ENCODE measurements around the gene REG4. TPM values are rescaled to one million over a fixed set of nuclear protein-coding genes. Genes with fewer than 3 reads are reported as not detected.

REG4 gene
- total RNA-seq, 1 experiment from 2014 or later: not detected

DNA sequence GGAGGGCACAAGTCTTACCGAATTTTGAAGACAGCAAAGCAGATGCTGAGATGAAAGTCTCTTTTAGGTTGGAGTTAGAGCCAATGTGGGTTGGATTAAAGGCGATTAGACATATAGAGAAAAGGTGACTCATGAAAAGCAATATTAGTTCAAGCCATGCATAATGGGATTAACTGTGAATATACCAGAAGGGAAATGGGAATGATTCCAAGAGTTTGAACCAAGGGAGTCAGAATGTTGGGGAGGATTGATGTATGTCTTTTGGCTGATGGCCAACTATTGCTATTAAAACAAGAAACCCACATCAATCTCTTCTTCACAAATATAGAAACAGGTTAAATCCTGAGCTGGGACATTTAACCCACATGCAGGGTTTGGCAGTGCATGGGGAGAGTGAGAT is 43.8 kb downstream of the REG4 start:
- BruUV-seq (replicated peaks): no TSS peak
- DNase-seq (ENCODE audit: low read depth, low spot score): no peak
- Histone ChIP-seq H3K36me3 (ENCODE audit: control insufficient read depth, insufficient read depth, low read length) (no peaks in the 10 kb centered on the region), H3K4me3 (ENCODE audit: low read depth in 2 of 2, low read length in 2 of 2) (no peak overlapping the region), H3K9me3 (ENCODE audit: control insufficient read depth, insufficient read depth, low read depth, low read length) (no peaks in the 10 kb centered on the region), H3K27ac (ENCODE audit: low read length) (no peak overlapping the region), H3K27me3 (ENCODE audit: control insufficient read depth, insufficient read depth, low read length) (peaks cover 46% of the 10 kb centered on the region), H3K4me1 (ENCODE audit: control insufficient read depth, insufficient read depth, low read length) (no peaks in the 10 kb centered on the region)
- ATAC-seq: no peak
- CTCF ChIA-PET: no interaction called here
- in situ Hi-C loops (cut with HindIII; ENCODE audit: low pct_unique_long_range_greater_than_20kb, low sequenced_read_pairs) (no loop called here), intact Hi-C loops (cut with micrococcal nuclease; ENCODE audit: unreplicated experiment) (no loop called here)
- POLR2A ChIA-PET: no interaction called here
- TF ChIP-seq, protein P1, sequence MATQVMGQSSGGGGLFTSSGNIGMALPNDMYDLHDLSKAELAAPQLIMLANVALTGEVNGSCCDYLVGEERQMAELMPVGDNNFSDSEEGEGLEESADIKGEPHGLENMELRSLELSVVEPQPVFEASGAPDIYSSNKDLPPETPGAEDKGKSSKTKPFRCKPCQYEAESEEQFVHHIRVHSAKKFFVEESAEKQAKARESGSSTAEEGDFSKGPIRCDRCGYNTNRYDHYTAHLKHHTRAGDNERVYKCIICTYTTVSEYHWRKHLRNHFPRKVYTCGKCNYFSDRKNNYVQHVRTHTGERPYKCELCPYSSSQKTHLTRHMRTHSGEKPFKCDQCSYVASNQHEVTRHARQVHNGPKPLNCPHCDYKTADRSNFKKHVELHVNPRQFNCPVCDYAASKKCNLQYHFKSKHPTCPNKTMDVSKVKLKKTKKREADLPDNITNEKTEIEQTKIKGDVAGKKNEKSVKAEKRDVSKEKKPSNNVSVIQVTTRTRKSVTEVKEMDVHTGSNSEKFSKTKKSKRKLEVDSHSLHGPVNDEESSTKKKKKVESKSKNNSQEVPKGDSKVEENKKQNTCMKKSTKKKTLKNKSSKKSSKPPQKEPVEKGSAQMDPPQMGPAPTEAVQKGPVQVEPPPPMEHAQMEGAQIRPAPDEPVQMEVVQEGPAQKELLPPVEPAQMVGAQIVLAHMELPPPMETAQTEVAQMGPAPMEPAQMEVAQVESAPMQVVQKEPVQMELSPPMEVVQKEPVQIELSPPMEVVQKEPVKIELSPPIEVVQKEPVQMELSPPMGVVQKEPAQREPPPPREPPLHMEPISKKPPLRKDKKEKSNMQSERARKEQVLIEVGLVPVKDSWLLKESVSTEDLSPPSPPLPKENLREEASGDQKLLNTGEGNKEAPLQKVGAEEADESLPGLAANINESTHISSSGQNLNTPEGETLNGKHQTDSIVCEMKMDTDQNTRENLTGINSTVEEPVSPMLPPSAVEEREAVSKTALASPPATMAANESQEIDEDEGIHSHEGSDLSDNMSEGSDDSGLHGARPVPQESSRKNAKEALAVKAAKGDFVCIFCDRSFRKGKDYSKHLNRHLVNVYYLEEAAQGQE (IDR thresholded peaks at IDR 0.05; ENCODE audit: insufficient read depth in 1 of 2, low read depth in 2 of 2, low read length in 1 of 2): no peak
- no peak for TF ChIP-seq TCF7L2 (IDR thresholded peaks at IDR 0.05; ENCODE audit: low read depth, low read length)
- TF ChIP-seq, protein P2, sequence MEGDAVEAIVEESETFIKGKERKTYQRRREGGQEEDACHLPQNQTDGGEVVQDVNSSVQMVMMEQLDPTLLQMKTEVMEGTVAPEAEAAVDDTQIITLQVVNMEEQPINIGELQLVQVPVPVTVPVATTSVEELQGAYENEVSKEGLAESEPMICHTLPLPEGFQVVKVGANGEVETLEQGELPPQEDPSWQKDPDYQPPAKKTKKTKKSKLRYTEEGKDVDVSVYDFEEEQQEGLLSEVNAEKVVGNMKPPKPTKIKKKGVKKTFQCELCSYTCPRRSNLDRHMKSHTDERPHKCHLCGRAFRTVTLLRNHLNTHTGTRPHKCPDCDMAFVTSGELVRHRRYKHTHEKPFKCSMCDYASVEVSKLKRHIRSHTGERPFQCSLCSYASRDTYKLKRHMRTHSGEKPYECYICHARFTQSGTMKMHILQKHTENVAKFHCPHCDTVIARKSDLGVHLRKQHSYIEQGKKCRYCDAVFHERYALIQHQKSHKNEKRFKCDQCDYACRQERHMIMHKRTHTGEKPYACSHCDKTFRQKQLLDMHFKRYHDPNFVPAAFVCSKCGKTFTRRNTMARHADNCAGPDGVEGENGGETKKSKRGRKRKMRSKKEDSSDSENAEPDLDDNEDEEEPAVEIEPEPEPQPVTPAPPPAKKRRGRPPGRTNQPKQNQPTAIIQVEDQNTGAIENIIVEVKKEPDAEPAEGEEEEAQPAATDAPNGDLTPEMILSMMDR (IDR thresholded peaks at IDR 0.05): no peak
- TF ChIP-seq POLR2AphosphoS5 (IDR thresholded peaks at IDR 0.05; ENCODE audit: low read depth, low read length): no peak
- TF ChIP-seq SIN3A (IDR thresholded peaks at IDR 0.05; ENCODE audit: borderline replicate concordance, insufficient read depth, low read depth, low read length): no peak

DNA sequence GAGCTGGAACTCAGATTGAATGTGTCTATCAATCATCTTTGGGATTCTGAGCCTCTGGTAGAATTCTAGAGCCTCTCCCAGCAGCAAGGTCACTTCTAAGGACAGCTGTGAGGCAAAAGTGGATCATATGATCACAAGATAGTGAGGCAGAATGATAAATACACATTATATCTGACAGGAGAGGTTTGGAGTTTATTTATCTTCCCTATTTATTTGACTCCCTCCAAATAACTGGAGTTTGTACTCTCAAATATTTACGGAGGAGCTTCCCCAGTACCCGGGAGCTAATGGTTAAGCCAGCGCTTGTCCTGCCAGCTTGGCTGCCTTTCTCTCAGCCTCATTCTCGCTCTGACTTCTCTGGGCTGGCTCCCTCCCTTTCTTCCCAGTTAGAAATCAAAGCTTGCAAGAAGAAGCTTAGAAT is 44.9 kb downstream of the REG4 start:
- no peak overlapping the region for H3K27ac ChIP-seq (ENCODE audit: low read length)
- no peak for ATAC-seq
- intact Hi-C loops (cut with micrococcal nuclease; ENCODE audit: unreplicated experiment): no loop called here
- H3K9me3 ChIP-seq (ENCODE audit: control insufficient read depth, insufficient read depth, low read depth, low read length): no peaks in the 10 kb centered on the region
- POLR2A ChIA-PET: no interaction called here
- in situ Hi-C loops (cut with HindIII; ENCODE audit: low pct_unique_long_range_greater_than_20kb, low sequenced_read_pairs): no loop called here
- DNase-seq (ENCODE audit: low read depth, low spot score): no peak
- H3K27me3 ChIP-seq (ENCODE audit: control insufficient read depth, insufficient read depth, low read length): peaks cover 38% of the 10 kb centered on the region
- BruUV-seq (replicated peaks): no TSS peak
- no peaks in the 10 kb centered on the region for H3K36me3 ChIP-seq (ENCODE audit: control insufficient read depth, insufficient read depth, low read length)
- H3K4me1 ChIP-seq (ENCODE audit: control insufficient read depth, insufficient read depth, low read length): no peaks in the 10 kb centered on the region
- CTCF ChIA-PET: no interaction called here
- TF ChIP-seq POLR2AphosphoS5 (IDR thresholded peaks at IDR 0.05; ENCODE audit: low read depth, low read length): no peak
- TF ChIP-seq TCF7L2 (IDR thresholded peaks at IDR 0.05; ENCODE audit: low read depth, low read length): no peak
- TF ChIP-seq, protein P1 (IDR thresholded peaks at IDR 0.05; ENCODE audit: insufficient read depth in 1 of 2, low read depth in 2 of 2, low read length in 1 of 2): no peak
- TF ChIP-seq, protein P2 (IDR thresholded peaks at IDR 0.05): no peak
- TF ChIP-seq SIN3A (IDR thresholded peaks at IDR 0.05; ENCODE audit: borderline replicate concordance, insufficient read depth, low read depth, low read length): no peak
- no peak overlapping the region for H3K4me3 ChIP-seq (ENCODE audit: low read depth in 2 of 2, low read length in 2 of 2)

All from Panc1 (cell line).